ENCODE results near the gene PDC. TPM values are rescaled to one million over a fixed set of nuclear protein-coding genes. Genes with fewer than 3 reads are reported as not detected.

PDC gene
- total RNA-seq, 1 experiment from 2014 or later = not detected

GRCh38 chr1:186442651-186443375, 18.1 kb downstream of the PDC start:
- in situ Hi-C loops (cut with HindIII; ENCODE audit: low pct_unique_long_range_greater_than_20kb, low sequenced_read_pairs) = no loop called here
- H3K27me3 ChIP-seq (ENCODE audit: control insufficient read depth, insufficient read depth, low read length) = no peaks in the 10 kb centered on the region
- H3K4me1 ChIP-seq (ENCODE audit: control insufficient read depth, insufficient read depth, low read length) = no peaks in the 10 kb centered on the region
- CTCF ChIA-PET = no interaction called here
- DNase-seq (ENCODE audit: low read depth, low spot score) = no peak
- no peak overlapping the region for H3K4me3 ChIP-seq (ENCODE audit: low read depth in 2 of 2, low read length in 2 of 2)
- intact Hi-C loops (cut with micrococcal nuclease; ENCODE audit: unreplicated experiment) = no loop called here
- no peak for ATAC-seq
- H3K9me3 ChIP-seq (ENCODE audit: control insufficient read depth, insufficient read depth, low read depth, low read length) = no peaks in the 10 kb centered on the region
- TF ChIP-seq TCF7L2 (IDR thresholded peaks at IDR 0.05; ENCODE audit: low read depth, low read length) = no peak
- no peak for TF ChIP-seq CTCF (IDR thresholded peaks at IDR 0.05)
- TF ChIP-seq POLR2AphosphoS5 (IDR thresholded peaks at IDR 0.05; ENCODE audit: low read depth, low read length) = no peak
- TF ChIP-seq SIN3A (IDR thresholded peaks at IDR 0.05; ENCODE audit: borderline replicate concordance, insufficient read depth, low read depth, low read length) = no peak
- TF ChIP-seq REST (IDR thresholded peaks at IDR 0.05; ENCODE audit: insufficient read depth in 1 of 2, low read depth in 2 of 2, low read length in 1 of 2) = no peak
- no peak overlapping the region for H3K27ac ChIP-seq (ENCODE audit: low read length)
- no TSS peak for BruUV-seq (replicated peaks)
- POLR2A ChIA-PET = no interaction called here
- no peaks in the 10 kb centered on the region for H3K36me3 ChIP-seq (ENCODE audit: control insufficient read depth, insufficient read depth, low read length)

- ATAC-seq = no peak
- Histone ChIP-seq H3K27ac (ENCODE audit: low read length) (no peak overlapping the region), H3K4me1 (ENCODE audit: control insufficient read depth, insufficient read depth, low read length) (no peaks in the 10 kb centered on the region), H3K9me3 (ENCODE audit: control insufficient read depth, insufficient read depth, low read depth, low read length) (no peaks in the 10 kb centered on the region), H3K27me3 (ENCODE audit: control insufficient read depth, insufficient read depth, low read length) (no peaks in the 10 kb centered on the region), H3K4me3 (ENCODE audit: low read depth in 2 of 2, low read length in 2 of 2) (no peak overlapping the region), H3K36me3 (ENCODE audit: control insufficient read depth, insufficient read depth, low read length) (no peaks in the 10 kb centered on the region)
- no TSS peak for BruUV-seq (replicated peaks)
- POLR2A ChIA-PET = no interaction called here
- CTCF ChIA-PET = no interaction called here
- TF ChIP-seq SIN3A (IDR thresholded peaks at IDR 0.05; ENCODE audit: borderline replicate concordance, insufficient read depth, low read depth, low read length) (no peak), REST (IDR thresholded peaks at IDR 0.05; ENCODE audit: insufficient read depth in 1 of 2, low read depth in 2 of 2, low read length in 1 of 2) (no peak), CTCF (IDR thresholded peaks at IDR 0.05) (no peak)
- intact Hi-C loops (cut with micrococcal nuclease; ENCODE audit: unreplicated experiment) (no loop called here), in situ Hi-C loops (cut with HindIII; ENCODE audit: low pct_unique_long_range_greater_than_20kb, low sequenced_read_pairs) (no loop called here)
- no peak for DNase-seq (ENCODE audit: low read depth, low spot score)
Measured at GRCh38 chr1:186440584-186440983, 20.3 kb downstream of the PDC start.

Data from Panc1 (cell line).